DMS53 treated with DMSO at 0.1 percent for 48 hours (cell line): Measurements from ENCODE around the gene EXOC3L4.
"Not testable (repeated sequence)": the region's sequence is repeated elsewhere in the genome, so short reads cannot be mapped to it uniquely, and the experiment has no call there.

Source experiments
- DNase-seq: peaks from one replicate; lab custom pipeline; 2025; ENCODE audit not compliant: unreplicated experiment; lab: John Stamatoyannopoulos, UW

The EXOC3L4 gene

DNA sequence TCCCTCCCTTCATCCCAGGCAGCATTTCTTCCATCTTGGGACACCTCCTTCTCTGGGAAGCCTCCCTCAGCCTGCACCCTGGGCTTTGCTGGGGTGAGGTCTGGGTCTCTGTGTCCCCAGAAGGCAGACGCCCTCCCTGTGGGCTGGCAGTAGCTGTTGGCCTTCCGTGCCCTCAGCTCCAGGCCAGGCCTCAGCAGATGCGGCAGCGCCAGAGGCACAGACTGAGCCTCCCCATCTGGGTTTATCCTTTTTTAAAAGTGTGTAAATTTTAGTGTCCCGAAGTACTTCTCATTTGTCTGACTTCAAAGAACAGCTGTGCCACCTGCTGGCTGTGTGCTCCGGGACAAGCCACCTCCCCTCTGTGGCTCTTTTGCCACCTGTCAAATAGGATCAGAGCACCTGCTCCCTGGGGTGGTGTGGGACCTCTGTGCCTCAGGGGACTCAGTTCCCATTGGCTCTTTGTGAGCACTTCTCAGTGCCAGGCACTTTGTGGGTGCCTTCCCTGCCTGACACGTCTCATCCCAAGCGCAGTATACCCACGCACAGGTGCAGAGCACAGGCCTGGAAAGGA, 11.1 kb downstream of the EXOC3L4 start:
- no peak for DNase-seq

GRCh38 chr14:103107455-103107854, 12.9 kb downstream of the EXOC3L4 start:
- no peak for DNase-seq

- DNase-seq = no peak
These were observed 13.6 kb downstream of the EXOC3L4 start for GRCh38 chr14:103107941-103108748.

DNA sequence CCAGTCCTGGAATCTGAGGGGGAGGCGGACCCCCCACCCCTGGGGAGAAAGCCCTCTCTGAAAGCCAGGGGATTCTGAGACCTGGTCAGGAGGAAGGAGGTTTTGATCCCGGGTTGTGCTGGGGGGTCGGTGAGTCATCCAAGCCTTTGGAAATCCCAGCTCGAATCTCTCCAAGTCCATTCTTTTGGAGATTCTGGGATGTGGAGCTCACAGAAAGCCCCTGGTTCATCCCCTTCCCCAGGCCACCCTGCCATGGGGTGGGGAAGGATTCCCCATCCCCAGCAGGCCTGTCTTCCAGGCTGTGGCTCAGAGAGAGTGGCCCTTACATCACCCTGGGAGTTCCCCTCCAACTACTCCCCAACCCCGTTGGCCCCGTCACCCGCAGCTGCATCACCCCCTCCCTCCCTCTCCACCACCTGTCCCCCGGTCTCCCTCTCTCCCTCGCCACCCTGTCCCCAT, 14.3 kb downstream of the EXOC3L4 start:
- no peak for DNase-seq

DNA sequence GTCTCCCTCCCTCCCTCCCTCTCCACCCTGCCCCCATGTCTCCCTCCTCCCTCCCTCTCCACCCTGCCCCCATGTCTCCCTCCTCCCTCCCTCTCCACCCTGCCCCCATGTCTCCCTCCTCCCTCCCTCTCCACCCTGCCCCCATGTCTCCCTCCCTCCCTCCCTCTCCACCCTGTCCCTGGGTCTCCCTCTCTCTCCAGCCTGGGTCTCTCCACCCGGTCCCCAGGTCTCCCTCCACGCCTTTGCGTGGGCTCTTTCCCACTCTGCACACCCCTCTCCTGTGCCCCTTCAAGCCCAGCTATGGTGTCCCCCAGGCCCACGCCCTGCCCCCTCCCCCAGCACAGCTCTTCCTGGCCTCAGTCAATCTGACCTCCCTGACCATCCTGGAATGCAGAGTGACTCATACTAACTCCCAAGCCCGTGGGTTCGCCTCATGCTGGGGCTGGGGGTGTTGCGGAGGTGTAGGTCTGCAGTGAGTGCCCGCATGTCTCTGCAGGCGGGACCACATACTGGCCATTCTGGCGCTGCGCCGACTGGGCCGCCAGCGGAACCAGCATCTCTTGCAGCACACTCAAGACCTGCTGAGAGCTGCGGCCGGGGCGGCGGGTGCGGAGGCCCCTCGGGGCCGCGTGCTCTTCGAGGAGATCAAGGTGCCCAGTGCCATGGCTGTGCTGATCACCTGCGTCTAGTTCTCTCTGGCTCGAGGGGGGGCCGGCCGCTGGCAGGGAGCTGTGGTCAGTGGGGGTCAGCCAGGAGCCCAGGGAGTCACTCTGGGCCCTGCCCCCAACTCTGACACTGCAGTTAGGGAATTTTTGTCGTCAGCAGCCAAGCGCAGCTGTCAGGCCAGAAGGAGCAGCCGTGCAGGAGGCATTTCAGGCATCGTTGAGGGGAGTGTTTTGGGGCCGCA, 15.3 kb downstream of the EXOC3L4 start:
- DNase-seq = no peak

- no peak for DNase-seq
These were observed 16.2 kb downstream of the EXOC3L4 start for GRCh38 chr14:103110681-103111231.

- no peak for DNase-seq
These were observed 16.8 kb downstream of the EXOC3L4 start for GRCh38 chr14:103111232-103111868.

DNA sequence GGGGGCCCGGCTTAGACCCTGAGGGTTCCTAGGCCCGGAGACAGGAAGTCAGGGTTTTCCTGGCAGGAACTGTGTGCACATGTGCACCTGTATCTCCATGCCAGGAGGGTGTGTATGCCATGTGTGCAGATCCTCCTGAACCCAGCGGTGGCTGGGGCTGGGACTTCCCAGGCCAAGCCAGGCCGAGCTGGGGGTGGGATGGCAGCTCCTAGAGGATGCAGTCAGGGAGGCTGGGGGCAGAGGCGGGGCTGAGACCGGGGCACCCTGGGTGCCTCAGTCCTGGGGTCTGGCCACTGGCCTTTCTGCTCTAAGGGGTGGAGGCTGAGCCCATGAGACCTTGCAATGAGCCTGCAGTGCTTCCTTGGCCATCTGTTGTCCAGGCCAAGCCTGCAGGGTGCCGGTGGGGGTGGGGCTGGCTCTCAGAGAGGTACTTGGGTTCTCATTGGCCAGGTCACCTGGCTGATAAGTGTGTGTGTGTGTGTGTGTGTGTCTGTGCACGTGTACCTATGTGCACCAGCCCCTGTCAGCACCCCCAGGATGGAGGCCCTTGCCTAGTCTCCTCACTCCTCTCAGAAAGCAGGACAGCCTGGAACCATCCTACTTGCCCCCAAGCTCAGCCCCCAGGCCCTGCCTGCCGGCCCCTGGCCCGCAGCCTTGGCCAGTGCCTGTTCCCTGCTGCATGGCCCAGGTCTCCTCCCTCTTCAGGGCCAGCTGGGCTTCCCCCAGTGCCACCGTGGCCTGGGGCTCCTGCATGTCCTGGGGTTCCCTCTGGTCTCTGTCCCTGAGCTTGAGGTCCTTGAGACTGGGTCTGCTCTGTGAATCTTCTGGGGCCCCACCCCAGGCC, 18.1 kb downstream of the EXOC3L4 start:
- DNase-seq = no peak

DNA sequence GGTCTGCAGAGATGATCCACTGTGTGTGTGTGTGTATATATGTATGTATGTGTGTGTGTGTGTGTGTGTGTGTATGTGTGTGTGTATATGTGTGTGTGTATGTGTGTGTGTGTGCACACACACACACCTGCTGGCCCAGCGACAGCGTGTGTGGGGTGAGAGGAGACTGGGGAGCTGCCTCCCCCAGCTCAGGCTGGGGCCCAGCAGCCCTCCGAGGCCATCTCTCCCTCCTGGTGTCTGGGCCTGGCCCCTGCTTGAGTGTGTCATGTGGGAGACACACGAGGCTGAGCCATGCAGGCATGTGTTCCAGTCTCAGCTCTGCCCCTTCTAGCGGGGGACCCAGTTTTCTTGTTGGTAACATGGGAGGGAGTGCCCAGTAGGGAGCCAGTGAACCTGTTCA, 18.8 kb downstream of the EXOC3L4 start:
- DNase-seq = no peak

GRCh38 chr14:103113774-103114173, 19.2 kb downstream of the EXOC3L4 start:
- no peak for DNase-seq

GRCh38 chr14:103115086-103115679, 20.7 kb downstream of the EXOC3L4 start:
- not testable (repeated sequence) for DNase-seq

- DNase-seq = no peak
These were observed 21.5 kb downstream of the EXOC3L4 start for GRCh38 chr14:103115845-103116572.

GRCh38 chr14:103116636-103117035, 22.1 kb downstream of the EXOC3L4 start:
- DNase-seq = no peak

GRCh38 chr14:103117499-103117898, 23.0 kb downstream of the EXOC3L4 start:
- DNase-seq = not testable (repeated sequence)

DNA sequence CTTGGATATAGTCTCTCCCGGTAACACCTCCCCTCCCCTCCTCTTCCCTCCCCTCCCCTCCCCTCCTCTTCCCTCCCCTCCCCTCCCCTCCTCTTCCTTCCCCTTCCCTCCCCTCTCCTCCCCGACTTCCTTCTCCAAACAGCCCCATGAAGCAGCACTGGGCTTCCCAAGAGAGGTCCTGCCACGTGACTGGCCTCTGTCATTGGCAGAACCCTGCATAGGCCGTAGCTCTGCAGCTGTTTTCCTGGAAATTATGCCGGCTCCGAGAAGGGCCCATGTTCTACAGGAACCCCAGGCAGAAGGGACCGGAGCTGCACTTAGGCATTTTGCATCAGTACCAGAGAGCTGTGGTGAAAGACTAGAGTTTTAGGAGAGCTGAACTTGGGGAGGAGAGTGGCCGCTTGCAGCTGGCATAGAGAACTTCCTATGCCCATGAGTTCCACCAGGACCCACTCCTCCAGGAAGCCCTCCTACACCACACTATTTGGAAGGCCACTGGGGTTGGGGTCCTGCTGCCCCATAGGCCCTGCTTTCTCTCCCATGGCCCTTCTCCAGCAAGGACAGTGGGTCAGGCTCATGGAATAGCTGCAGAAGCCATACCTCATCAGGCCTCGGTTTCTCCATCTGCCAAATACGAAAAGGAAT, 23.6 kb downstream of the EXOC3L4 start:
- no peak for DNase-seq

DNA sequence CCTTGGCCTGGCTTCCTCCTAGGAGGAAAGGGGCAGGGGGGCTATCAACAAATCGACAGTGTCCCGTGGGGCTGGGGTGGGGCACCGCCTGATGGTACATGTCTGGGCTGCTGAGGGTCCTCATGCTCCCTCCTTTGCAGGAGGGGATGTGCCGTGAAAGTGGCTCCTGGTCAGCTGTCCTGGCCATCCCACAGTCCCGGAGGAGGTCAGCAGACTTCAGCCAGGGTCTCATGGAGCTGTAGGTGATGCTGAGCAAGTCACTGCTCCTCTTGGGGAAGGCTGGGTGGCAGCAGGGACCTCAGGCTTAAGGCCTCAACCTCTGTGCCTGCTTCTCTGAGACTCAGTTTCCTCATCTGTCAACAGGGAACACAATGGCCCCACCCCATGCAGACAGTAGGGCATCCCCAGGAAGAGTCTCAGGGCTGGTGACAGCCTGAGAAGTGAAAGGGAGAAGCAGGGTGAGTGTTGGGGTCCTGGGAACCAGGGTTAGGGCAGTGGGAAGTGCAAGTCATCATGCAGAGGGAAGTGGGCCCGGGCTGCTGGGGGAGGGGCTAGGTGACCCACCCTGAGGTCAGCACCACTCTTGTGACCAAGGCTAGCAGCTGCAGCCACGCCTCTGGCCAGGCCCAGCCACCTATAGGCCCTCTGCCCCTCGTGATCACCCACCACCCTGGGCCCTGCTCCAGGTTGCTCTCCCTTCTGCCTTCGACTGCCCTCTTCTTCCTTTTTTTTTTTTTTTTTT, 24.3 kb downstream of the EXOC3L4 start:
- no peak for DNase-seq

GRCh38 chr14:103119527-103119926, 25.0 kb downstream of the EXOC3L4 start:
- DNase-seq = not testable (repeated sequence)
